ENCODE data around the gene CBY3.
"Not testable (repeated sequence)": the region's sequence is repeated elsewhere in the genome, so short reads cannot be mapped to it uniquely, and the experiment has no call there.

CBY3 gene

DNA sequence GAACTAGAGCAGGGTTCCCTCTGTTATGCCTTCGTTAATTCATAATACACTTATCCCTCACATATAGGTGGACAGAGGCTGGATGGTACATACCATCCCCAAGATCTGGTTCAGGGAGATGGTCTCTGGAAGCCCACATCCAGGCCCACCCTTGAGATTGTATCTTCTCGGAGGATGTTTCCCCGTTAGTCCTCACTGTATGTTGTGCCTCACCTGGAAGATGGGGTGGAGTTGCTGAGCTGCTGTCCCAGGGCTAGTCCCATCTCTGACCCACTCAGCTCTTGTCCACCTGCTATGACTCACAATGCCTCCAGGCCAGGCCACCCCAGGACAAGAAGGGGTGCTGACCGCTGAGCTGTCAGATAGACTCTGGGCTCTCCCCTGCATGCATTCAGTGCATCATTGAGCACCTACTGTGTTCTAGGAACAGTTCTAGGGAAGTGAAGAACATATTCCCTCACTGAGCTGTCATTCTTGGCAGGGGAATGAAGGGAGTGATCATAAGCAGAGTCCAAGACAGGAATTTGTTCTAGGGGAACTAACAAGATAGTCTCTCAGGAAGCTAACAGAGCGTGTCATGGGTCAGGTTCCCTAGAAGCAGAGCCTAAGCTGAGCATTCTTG lies at the start of gene CBY3:
TSS of gene CBY3 (minus strand) at position 255 of the 622 bp plus-strand sequence. CDS start at position 139, 116 bp downstream.
- no peak for DNase-seq (ENCODE audit: low spot score)

DNA sequence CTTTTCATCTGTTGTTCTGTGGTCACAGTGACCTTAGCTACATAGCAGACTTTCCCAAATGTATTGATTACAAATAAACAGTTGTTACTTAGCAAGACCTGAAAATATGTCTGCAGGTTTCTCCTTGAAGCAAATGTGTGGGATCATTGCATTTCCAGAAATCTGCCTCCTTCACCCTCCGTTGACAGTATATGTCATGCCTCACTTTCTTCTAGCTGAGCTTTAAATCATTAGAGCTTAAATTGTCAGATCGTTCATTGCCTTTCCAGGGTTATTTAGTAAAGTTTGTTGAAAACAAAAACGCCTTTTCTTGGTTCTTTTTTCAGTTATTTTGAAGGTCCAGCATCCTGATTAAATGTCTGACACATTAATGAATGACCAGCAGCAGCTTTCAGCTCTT lies 49.5 kb upstream of the CBY3 start:
- DNase-seq (ENCODE audit: low spot score), result no peak

DNA sequence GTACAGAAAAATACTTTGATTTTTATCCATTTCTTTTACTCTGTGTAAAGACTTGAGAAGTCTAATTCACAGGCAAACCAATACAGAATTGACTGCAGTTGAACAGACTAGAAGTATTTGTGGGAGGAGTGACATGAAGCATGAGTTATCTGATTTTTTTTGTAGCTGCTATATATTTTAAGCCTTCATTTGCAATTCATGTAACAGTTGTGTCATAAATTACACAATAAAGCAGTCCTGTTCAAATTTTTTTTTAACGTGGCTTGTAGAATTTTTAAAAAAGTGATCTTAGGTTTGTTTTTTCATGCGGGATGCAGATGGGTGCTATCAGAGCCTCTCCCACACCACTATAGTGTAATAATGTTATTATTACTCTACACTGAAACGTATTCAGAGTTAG lies 48.9 kb upstream of the CBY3 start:
- no peak for DNase-seq (ENCODE audit: low spot score)

DNA sequence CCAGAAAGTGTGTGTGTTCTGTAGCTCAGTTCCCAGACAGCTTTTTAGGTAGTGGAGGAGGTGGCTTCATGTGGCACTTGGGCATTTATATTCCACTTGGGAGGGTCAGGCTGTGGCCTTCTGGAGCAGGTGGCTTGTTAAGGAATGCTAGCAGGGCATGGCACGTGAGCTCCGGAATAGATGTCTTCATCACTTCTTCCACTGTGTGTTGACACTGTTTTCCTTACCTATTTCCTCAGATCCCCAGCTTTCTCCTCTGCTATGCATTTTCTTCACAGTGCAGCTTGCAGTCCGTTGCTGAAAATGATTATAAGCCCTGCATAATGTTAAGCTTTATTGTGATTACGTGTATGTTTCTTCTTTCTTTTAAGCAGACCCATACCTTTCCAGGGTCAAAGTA lies 48.5 kb upstream of the CBY3 start:
- no peak for DNase-seq (ENCODE audit: low spot score)

DNA sequence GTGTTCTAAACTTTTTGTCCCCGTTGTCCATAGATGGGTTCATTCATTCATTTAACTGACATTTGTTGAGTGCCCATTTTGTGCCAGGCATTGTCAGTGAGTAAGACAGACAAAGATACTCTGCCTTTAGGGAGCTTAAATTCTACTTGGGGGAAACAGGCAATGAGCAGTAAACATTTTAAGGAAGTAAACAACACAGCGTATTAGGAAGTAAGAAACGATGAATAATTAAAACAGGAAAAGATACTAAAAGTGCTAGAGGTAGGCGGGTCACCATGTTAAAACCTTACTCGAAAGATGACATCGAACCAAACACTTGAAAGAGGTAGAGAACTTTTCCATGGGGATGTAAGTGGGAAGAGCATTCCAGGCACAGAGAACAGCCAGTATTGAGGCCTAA lies 46.3 kb upstream of the CBY3 start:
- DNase-seq (ENCODE audit: low spot score), result no peak

DNA sequence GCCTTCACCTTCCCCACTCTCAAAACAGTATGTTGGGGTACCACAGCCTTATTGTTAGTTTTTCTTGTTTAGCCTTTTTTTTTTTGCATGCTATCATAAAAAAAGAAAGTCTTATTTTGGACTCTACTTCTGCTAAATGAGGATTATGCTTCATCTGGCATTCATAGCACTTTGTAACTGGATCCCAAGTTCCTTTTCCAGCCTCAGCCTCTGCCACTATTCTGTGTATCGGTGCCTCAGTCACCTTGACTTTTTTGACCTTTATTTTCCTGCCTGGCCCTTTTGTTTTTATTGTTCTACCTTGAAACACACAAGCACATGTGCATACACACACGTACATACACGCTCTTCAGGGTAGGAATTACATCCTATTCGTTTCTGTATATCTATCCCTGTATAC lies 43.3 kb upstream of the CBY3 start:
- DNase-seq (ENCODE audit: low spot score), result no peak

DNA sequence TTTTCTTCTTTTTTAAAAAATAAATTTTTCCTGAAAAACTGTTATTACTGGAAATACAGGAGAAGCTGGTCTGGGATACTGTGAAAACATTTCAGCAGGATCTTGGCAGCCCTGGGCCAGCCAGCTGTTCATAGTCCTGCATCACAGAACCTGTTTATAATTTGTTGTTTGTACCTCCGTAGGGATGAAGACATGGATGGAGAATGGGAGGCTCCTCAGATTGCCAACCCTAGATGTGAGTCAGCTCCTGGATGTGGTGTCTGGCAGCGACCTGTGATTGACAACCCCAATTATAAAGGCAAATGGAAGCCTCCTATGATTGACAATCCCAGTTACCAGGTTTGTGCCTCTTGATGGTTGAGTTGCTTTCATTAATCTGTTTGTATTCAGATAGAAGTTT lies 39.4 kb upstream of the CBY3 start:
- DNase-seq (ENCODE audit: low spot score), result no peak

DNA sequence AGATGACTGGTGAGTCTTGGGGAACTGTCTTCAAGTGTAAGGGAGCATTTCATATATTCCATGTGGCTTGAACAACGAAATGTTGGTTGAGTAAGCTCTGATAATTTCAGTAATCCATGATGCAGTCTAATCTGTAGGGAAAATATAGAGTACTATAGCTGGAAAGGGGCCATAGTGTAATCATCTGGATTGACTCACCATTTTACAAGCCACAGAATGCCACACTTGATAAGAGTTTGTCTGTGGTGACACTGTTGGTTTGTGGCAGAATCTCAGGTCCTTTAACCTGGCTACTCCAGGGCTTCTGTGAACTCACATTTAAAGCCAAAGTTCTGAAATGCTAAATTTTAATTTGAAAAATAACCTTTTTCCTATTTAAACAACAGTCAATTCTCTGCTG lies 35.5 kb upstream of the CBY3 start:
- DNase-seq (ENCODE audit: low spot score), result no peak

DNA sequence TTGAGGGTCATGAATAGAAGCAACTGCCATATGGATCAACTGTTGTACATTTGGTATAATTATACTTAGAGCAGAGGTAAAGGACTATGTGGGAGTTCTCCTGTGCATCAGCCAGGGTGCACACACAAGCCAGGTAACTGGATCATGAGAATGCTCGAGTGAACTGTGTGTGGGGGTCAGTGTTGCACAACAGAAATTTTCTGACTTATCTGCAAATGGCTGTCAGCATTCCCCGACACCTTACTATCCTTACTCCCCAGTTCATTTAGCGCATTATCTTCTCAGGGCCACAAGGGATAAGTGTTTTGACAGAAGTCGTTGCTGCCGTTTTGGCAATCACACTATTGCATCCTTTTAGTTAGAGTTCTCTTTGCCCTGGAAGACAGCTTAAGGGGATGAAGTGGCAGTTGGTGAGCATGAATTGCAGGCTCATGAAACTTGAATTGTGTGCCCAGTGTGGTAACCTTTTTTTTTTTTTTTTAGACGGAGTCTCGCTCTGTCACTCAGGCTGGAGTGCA lies 19.6 kb upstream of the CBY3 start:
- no peak for DNase-seq (ENCODE audit: low spot score)

DNA sequence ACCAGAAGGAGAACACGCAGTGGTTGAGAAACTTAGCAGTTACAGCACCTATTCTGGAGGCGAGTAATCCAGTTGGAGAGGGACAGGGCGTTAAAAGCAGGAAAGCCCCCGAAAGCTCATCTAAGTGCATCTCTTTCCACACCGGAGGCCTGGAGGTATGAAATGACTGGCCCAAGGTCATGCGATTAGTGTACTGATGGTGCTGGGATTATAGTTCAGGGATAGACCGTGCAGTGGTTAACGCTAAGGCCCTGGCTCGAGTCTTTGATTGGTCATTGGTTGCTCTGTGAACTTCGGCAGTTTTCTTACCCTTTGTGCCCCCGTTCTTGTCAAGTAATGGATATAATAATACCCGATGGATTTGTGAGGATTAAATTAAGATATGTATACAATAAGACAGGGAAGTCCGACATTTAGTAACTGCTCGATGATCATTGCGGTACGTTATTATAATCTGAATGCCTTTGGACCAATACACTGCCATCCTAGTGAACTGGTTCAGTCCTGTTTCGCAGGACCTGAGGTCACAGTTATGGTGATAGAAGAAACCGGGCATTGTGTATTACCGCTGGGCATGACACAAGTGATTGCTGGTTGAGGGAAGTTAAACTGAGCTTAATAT lies 18.9 kb upstream of the CBY3 start:
- peak; percentile 70 for DNase-seq (ENCODE audit: low spot score)

DNA sequence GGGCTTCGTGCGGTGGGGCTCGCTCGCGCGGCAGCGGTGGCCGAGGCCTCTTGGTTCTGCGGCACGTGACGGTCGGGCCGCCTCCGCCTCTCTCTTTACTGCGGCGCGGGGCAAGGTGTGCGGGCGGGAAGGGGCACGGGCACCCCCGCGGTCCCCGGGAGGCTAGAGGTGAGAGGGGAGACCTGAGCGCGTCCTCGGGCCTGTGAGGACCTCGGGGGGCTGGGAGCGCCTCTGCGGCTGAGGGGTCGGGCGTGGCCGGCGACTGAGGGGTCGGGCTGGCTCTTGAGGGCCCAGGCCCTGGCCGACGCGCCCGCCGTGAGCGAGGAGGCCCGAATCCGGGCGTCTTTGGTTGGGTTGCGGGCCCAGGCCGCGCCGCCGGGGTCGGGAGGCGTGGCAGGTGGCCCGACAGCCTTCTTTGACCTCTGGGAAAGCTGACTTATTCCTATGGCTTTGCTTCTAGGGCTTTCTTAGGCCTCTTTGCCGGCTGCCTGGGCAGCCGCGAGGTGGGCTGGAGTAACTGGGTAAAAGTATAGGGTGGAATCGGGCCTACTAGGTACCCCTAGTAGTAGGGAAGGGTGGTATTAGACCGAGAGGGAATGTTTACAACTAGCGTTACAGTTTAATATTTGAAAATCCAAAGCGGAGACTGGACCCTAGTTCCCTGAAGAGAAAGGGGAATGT lies 18.2 kb upstream of the CBY3 start, which contains the start of gene CANX:
TSS of gene CANX (plus strand) at position 33 of the 681 bp plus-strand sequence. CDS start 6,715 bp downstream, outside the sequence.
- DNase-seq (ENCODE audit: low spot score), result no peak

DNA sequence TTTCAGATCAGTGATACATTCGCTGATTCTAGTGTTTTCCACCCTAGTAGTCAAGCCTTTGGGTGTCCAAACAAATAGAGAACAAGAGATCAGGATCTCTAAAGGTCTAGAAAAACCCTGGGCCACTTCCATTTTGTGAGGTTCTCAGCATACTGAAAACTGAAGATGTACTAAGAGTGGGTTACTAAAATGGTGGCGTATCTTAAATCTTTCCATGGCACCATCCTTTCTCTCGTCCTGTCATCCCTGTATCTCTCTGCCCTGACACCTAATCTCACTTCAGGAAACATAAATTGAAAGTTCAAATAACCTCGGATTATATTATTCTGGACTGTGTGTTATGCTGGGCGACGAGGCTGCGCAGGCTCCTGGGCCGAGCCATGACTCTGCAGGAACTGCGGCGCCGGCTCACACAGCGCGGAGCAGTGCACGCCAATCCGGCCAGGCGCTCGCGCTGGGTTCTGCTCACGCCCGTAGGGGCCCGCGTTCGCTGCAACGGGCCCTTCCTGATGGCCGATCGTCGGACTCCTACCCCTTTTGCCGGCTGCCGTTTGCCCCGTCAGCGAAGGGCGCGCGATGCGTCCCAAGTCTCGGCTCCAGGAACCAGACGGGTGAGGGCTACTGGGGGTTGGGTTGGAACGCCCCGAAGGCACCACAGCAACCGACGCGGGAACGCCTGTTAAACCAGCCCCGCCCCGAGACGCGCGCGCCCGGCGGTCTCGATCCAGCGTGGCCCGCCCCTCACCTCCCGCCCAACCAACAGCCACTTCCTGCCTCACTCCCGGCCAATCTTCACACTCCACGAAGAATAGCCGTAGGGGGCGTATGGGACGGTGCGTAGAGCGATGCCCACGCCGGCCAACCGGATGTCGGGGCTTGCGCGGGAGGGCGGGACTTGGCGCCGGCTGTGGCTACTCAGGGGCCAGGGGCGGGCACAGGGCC lies 17.4 kb upstream of the CBY3 start:
- DNase-seq (ENCODE audit: low spot score), result peak; percentile 99

DNA sequence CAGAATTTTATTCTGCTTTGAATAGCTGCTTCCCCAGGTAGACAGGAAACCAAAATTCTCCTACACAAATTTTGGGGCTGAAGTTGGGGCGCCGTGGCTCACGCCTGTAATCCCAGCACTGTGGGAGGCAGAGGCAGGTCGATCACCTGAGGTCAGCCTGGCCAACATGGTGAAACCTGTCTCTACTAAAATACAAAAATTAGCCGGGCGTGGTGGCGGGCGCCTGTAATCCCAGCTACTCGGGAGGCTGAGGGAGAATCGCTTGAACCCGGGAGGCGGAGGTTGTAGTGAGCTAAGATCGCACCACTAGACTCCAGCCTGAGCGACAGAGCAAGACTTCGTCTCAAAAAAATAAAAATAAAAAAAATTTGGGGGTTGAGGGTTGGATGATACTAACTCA lies 16.7 kb upstream of the CBY3 start:
- not testable (repeated sequence) for DNase-seq (ENCODE audit: low spot score)

DNA sequence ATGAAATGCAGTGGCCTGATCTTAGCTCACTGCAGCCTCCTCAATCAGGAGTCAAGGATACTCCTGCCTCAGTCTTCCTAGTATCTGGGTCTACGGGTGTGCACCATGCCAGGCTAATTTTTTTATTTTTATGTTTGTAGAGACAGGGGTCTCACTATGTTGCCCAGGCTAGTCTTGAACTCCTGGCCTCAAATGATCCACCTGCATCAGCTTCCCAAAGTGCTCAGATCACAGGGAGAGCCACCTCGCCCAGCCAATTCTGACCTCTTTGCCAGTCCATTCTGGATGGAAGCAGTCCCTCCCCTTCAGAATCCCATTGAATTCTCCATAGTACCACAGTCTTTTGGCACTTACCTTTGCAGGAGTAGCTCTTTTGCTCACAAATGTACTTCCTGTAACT lies 16.3 kb upstream of the CBY3 start:
- DNase-seq (ENCODE audit: low spot score), result no peak

DNA sequence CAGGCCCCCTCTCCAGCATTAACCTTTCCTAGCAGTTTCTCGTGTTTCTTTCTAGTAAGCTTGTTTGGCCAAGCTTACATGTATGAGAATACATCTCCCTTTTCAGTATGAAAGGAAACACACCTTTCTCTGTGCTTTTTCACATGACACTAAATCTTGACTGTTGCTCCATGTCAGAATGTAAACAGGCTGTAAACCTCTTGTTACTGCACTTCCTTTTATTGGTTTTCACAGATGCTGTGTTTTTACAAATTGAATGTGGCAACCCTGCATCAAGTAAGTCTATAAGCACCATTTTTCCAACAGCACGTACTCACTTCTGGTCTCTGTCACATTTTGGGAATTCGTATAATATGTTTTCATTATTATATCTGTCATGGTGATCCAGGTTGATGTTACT lies 15.8 kb upstream of the CBY3 start:
- DNase-seq (ENCODE audit: low spot score), result no peak

DNA sequence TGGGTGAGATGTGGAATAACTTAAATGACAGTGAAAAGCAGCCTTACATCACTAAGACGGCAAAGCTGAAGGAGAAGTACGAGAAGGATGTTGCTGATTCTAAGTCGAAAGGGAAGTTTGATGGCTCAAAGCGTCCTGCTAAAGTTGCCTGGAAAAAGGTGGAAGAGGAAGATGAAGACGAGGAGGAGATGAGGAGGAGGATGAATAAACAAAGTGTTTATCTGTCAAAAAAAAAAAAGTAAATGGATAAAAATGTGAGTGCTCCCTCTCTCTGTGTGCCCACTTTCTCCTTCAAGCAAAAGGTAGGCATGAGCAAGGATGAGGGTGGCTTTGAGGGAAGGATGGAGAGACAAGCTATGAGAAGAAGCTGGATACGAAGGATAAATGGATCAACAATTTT lies 13.7 kb upstream of the CBY3 start:
- no peak for DNase-seq (ENCODE audit: low spot score)

DNA sequence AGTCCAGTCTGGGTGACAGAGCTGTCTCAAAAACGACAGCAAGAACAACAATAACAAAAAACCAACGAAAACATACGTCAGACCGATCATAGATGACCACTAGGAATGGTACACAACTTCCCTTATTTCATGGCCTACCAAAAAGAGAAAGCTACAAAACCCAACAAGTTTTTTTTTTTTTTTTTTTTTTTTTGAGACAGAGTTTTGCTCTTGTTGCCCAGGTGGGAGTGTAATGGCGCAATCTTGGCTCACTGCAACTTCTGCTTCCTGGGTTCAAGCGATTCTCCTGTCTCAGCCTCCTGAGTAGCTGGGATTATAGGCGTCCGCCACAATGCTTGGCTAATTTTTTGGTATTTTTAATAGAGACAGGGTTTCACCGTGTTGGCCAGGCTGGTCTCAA lies 8.4 kb upstream of the CBY3 start:
- DNase-seq (ENCODE audit: low spot score), result not testable (repeated sequence)

DNA sequence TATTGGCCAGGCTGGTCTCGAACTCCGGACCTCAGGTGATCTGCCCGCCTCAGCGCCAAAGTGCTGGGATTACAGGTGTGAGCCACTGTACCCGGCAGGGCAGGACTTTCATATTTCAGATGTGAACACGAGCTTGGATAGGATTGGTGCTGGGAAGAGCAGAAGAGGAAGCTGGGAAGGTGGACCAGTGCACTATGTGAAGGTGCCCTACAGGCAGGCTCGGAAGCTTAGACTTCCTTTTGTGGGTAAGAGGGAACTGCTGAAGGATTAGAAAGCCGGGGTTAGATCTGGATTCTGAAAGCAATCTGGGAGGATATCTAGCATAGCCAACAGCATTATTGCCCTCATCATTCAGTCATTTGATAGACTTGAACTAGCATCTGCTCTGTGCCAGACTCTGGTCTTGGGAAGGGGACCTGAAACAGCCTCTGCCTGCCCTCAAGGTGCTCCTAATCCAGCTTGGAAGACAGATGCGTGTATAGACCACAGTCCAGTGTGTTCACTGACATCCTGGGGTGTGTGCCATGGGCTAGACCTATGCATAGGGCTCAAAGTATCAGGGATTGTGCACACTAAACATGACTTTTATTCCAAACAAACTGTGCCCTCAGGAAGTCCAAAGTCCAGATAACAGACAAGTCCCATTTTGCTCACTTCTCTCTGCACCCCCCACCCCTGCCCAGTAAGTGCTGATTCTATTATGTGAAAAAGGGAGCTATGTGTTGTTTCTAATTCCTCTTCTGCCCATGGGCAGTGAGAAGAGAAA lies 637 bp downstream of the CBY3 start:
- DNase-seq (ENCODE audit: low spot score), result no peak

DNA sequence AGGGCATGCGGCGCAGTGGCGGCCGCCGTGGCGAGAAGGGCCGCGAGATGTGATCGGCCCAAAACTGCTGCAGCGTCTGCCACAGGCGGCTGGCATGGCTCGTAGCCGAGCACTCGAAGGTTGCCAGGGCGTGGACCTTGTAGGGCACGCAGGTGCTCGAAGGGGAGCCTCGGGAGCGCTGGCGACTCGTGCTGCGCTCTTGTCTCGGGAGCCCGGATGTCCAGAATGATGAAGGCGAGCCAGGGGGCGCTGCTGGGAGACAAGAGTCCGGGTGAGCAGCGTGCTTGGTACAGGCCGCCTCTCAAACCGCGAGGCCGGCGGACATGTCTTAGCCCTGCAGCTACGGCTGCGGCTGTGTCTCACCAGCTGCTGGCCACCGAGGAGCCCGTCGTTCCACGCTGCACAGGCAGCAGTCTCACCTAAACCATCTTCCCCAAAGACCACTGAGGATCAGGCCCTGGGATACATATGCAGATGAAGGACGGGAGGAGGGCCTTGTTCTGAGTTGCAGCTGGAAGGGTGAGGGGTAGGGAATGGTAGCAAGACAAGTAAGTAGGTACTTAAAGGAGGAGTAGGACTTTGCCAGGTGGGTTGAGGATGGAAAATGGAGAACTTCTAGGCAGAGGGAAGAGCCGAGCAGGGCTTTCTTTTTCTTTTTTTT lies 1.7 kb downstream of the CBY3 start:
- DNase-seq (ENCODE audit: low spot score), result peak; percentile 67

DNA sequence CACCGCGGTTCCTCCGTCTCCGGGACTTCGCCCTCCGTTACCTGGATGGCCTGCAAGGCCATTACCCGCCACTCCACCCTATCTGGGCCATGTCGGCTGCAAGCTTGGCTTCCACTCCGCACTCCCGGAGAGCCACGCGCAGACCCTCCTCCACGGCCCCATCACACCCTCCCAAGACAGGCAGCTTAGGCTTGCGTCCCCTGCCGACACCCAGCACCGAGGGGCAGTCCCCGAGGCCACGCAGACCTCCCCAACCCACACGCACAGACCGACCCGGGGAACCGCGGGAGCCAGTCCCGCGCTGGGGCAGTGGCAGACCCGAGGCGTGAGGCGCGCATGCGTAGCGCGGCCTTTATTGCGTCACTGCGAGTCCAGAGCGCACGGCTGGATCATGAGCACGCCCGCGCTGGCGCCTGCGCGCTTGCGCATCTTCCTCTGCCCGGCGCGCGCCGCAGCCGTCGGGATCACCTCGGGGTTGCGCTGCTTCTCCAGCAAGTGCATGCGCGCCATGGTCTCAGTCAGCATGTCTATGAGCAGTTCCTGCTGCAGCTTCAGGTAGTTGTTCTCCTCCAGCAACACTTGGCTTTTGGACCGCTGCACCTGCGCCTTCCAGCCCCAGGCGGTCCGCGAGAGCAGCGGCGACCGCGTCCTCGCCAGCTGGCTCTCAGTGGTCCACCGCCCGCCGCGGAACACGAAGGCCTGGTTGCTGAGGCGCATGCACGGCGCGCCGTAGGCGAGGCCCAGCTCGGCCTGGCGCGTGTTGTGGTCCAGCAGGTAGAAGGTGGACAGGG lies 2.4 kb downstream of the CBY3 start:
- peak; percentile 93 for DNase-seq (ENCODE audit: low spot score)
